GM12872 (cell line): ENCODE measurements around the gene RCHY1.

Source experiments
- CTCF ChIP-seq: IDR thresholded peaks from 3 replicates; pipeline ENCODE4 v1.5.1; 2011; ENCODE audit warnings: low read depth, mild to moderate bottlenecking, low read length, moderate library complexity; ENCODE audit not compliant: insufficient read depth

RCHY1 gene

GRCh38 chr4:75502671-75503070, 11.5 kb downstream of the RCHY1 start:
- no peak for TF ChIP-seq CTCF

GRCh38 chr4:75499900-75500299, 14.3 kb downstream of the RCHY1 start:
- TF ChIP-seq CTCF: no peak

- TF ChIP-seq CTCF: no peak
Observed at GRCh38 chr4:75498041-75498440, 16.2 kb downstream of the RCHY1 start.

GRCh38 chr4:75497133-75497532, 17.1 kb downstream of the RCHY1 start:
- no peak for TF ChIP-seq CTCF

- TF ChIP-seq CTCF: no peak
Observed at GRCh38 chr4:75496406-75496805, 17.8 kb downstream of the RCHY1 start.

GRCh38 chr4:75495476-75495875, 18.7 kb downstream of the RCHY1 start:
- TF ChIP-seq CTCF: no peak

- no peak for TF ChIP-seq CTCF
Observed at GRCh38 chr4:75494563-75494962, 19.6 kb downstream of the RCHY1 start.

- TF ChIP-seq CTCF: 0 out of 3 replicates have a peak, but pooled peaks have one; percentile 7
Observed at GRCh38 chr4:75490155-75490554, 24.0 kb downstream of the RCHY1 start.
